Neuronal stem cell (in vitro differentiated cells): ENCODE results near the gene ZC3H7B.

Experiments
- DNase-seq: peaks from one replicate; pipeline ENCODE4 v3.0.0-alpha.2; 2013; ENCODE audit warnings: low spot score
- H2AFZ ChIP-seq: one replicate; pipeline ENCODE4 v1.6.1; 2013; ENCODE audit warnings: mild to moderate bottlenecking, low read length, inconsistent platforms
- H2AK5ac ChIP-seq: 2 replicates; pipeline ENCODE4 v1.6.1; 2013; ENCODE audit warnings: low read depth, mild to moderate bottlenecking, inconsistent platforms, low read length, moderate library complexity, mixed read lengths
- H2BK120ac ChIP-seq: 2 replicates; pipeline ENCODE4 v1.6.1; 2013; ENCODE audit warnings: low read depth, mild to moderate bottlenecking, inconsistent platforms, low read length, moderate library complexity, mixed read lengths
- H2BK12ac ChIP-seq: one replicate; pipeline ENCODE4 v1.6.1; 2013; ENCODE audit warnings: low read length, inconsistent platforms
- H2BK15ac ChIP-seq: 2 replicates; pipeline ENCODE4 v1.6.1; 2013; ENCODE audit warnings: mild to moderate bottlenecking, low read length, inconsistent platforms, mixed read lengths
- H2BK5ac ChIP-seq: one replicate; pipeline ENCODE4 v1.6.1; 2013; ENCODE audit warnings: inconsistent platforms, mild to moderate bottlenecking, low read length, moderate library complexity
- H3K14ac ChIP-seq: one replicate; pipeline ENCODE4 v1.6.1; 2013; ENCODE audit warnings: low read length, inconsistent platforms
- H3K18ac ChIP-seq: 2 replicates; pipeline ENCODE4 v1.6.1; 2013; ENCODE audit warnings: low read length, inconsistent platforms
- H3K23ac ChIP-seq: 2 replicates; pipeline ENCODE4 v1.6.1; 2013; ENCODE audit warnings: low read depth, mild to moderate bottlenecking, mixed read lengths, low read length, inconsistent platforms; ENCODE audit not compliant: poor library complexity
- H3K27ac ChIP-seq: replicated peaks from 3 replicates; pipeline ENCODE4 v1.5.1; 2013; ENCODE audit warnings: low read length, inconsistent platforms
- H3K27me3 ChIP-seq, 3 experiments: 2 replicates each; pipeline ENCODE4 v1.6.1; 2013; ENCODE audit warnings: low read length in 3 of 3, mild to moderate bottlenecking in 2 of 3, inconsistent platforms in 1 of 3, low read depth in 1 of 3, mixed read lengths in 1 of 3, moderate library complexity in 1 of 3; ENCODE audit not compliant: control insufficient read depth in 3 of 3, insufficient read depth in 3 of 3
- H3K36me3 ChIP-seq, 2 donors: replicated peaks in 1 of 2; 2 replicates each; pipeline ENCODE4 v1.6.1; 2013; ENCODE audit warnings: low read length in 2 of 2; ENCODE audit not compliant: control insufficient read depth in 2 of 2, insufficient read depth in 2 of 2
- H3K4ac ChIP-seq: 2 replicates; pipeline ENCODE4 v1.6.1; 2013; ENCODE audit warnings: inconsistent platforms, mild to moderate bottlenecking, low read length, moderate library complexity
- H3K4me1 ChIP-seq, 2 donors: 1 replicate in 1 of 2; 2 replicates in 1 of 2; pipeline ENCODE4 v1.6.1; 2013; ENCODE audit warnings: low read length in 2 of 2, low read depth in 1 of 2; ENCODE audit not compliant: control insufficient read depth in 2 of 2, insufficient read depth in 1 of 2
- H3K4me2 ChIP-seq: one replicate; pipeline ENCODE4 v1.6.1; 2013; ENCODE audit warnings: mild to moderate bottlenecking, low read length, inconsistent platforms; ENCODE audit not compliant: insufficient read depth, poor library complexity, severe bottlenecking
- H3K4me3 ChIP-seq, 2 donors: 2 replicates each; pipeline ENCODE4 v1.5.1; 2013; ENCODE audit warnings: low read length in 2 of 2, mild to moderate bottlenecking in 2 of 2, inconsistent platforms in 1 of 2, moderate library complexity in 1 of 2
- H3K79me1 ChIP-seq: one replicate; pipeline ENCODE4 v1.6.1; 2013; ENCODE audit warnings: low read depth, mild to moderate bottlenecking, inconsistent platforms, low read length, moderate library complexity
- H3K9ac ChIP-seq: one replicate; pipeline ENCODE4 v1.6.1; 2013; ENCODE audit warnings: mild to moderate bottlenecking, low read depth, low read length, inconsistent platforms; ENCODE audit not compliant: poor library complexity
- H3K9me3 ChIP-seq, 2 donors: replicated peaks in 1 of 2; 2 replicates each; pipeline versions ENCODE3 to v1.6.1; 2013; ENCODE audit warnings: low read length in 2 of 2, mild to moderate bottlenecking in 2 of 2, inconsistent platforms in 1 of 2, low read depth in 1 of 2, mixed read lengths in 1 of 2, moderate library complexity in 1 of 2; ENCODE audit not compliant: control insufficient read depth in 2 of 2, insufficient read depth in 1 of 2
- H4K8ac ChIP-seq: one replicate; pipeline ENCODE4 v1.6.1; 2013; ENCODE audit warnings: low read depth, mild to moderate bottlenecking, inconsistent platforms, low read length, moderate library complexity
- H4K91ac ChIP-seq: one replicate; pipeline ENCODE4 v1.6.1; 2013; ENCODE audit warnings: low read length, low read depth, mild to moderate bottlenecking, inconsistent platforms; ENCODE audit not compliant: poor library complexity
- WGBS, 2 donors: extraction: QIAGEN DNeasy Blood & Tissue Kit; methylation state at CpG; one replicate each; pipeline ENCODE4 v1.1.7; 2013; ENCODE audit warnings: missing lambda C conversion rate in 2 of 2, mixed read lengths in 1 of 2; ENCODE audit not compliant: insufficient read length in 2 of 2, insufficient replicate concordance in 1 of 2; ENCODE audit errors: extremely low coverage in 2 of 2; 5-methylcytosine and 5-hydroxymethylcytosine counted together

The ZC3H7B gene

DNA sequence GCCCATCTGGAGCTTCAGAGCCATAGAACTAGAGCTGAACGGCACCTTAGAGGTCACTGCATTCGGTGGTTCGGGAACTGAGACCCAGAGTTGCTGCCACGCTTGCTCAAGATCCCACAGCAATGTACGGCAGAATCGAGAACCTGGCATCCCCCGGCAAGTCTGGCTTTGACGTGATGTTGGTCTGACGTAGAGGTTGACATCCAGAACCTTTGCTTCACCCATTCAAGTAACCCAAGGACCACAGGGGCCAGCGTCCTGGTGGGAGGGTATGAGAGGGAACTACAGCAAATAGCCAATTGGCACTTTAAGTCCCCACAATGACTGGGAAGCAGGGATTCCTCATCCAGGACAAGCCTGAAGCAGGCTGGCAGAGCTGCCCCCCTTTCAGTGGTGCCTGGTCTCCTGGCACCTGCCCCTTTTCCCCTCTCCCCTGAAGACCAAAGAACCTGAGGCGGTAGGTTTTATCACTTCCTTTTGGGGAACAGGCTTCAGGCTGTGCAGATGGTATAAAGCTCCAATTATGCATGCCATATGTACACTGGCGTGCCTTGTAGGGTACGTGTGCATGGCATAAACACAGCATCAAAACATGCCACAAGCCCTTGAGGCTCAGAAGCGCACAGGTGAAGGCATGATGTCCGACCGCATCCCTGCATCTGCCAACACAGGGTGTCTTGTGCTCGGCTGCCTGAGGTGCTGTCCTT is 65.2 kb downstream of the ZC3H7B start:
- Histone ChIP-seq H3K9me3 (no peaks in the 10 kb centered on the region), H3K23ac (peak overlapping the region; percentile 3), H4K91ac (no peak overlapping the region), H3K18ac (peak overlapping the region; percentile 44), H3K4me1 (peaks cover 14 to 22% of the 10 kb centered on the region in 2 donors), H2BK120ac (no peak overlapping the region), H3K4me3 (no peak overlapping the region), H2AK5ac (peak overlapping the region; percentile 95), H3K9ac (peak overlapping the region; percentile 22), H2AFZ (no peak overlapping the region), H3K27ac (no peak overlapping the region), H4K8ac (no peak overlapping the region), H3K4ac (no peak overlapping the region), H2BK15ac (peak overlapping the region; percentile 74), H2BK5ac (peak overlapping the region; percentile 54), H3K36me3 (peaks cover 0 to under 1% of the 10 kb centered on the region in 2 donors), H3K27me3 (peaks cover 0 to 3% (median 0%) of the 10 kb centered on the region in 3 experiments), H3K14ac (peak overlapping the region; percentile 25), H3K4me2 (no peak overlapping the region), H3K79me1 (peaks cover 2% of the 10 kb centered on the region), H2BK12ac (peak overlapping the region; percentile 85)
- WGBS, 2 donors = no CpG with 5 or more reads among the region's 17 CpGs
- no peak for DNase-seq

DNA sequence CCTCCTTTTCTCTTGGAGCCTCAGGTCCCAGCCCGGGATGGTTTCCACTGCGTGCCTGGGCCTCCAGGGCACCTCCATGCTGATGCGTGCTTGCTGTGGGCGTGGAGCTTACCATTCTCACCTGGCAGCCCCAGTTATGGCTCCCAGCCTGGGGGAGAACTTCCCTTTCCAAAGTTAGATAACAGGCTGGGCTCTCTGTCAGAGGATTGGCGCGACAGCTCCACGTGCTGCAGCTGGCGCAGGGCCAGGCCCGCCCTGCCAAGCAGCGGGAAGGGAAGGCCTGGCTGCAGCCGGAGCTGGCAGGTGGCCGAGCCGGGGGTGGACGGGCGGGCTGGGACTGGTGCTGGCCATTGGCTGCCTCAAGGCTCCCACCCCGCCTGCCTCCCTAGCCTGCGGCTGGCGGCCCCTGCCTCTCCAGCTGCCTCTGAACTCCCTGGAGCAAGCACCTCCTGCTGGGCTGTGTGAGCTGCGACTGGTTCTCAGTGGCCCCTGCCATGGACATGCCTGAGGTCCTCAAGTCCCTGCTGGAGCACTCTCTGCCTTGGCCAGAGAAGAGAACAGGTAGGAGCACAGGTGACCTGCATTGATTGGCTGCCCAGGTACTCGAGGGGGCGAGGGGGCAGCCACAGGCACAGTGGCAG is 65.8 kb downstream of the ZC3H7B start:
- H2AK5ac ChIP-seq = peak overlapping the region; percentile 95
- H2BK120ac ChIP-seq = peak overlapping the region; percentile 24
- no peak for DNase-seq
- no peak overlapping the region for H3K4me3 ChIP-seq
- no peak overlapping the region for H3K4me2 ChIP-seq
- H3K27ac ChIP-seq = no peak overlapping the region
- H2AFZ ChIP-seq = peak overlapping the region; percentile 49
- H3K4ac ChIP-seq = peak overlapping the region; percentile 77
- WGBS, 2 donors = no CpG with 5 or more reads among the region's 21 CpGs
- no peaks in the 10 kb centered on the region for H3K79me1 ChIP-seq
- H3K18ac ChIP-seq = peak overlapping the region; percentile 44
- H3K36me3 ChIP-seq = no peaks in the 10 kb centered on the region
- H2BK5ac ChIP-seq = peak overlapping the region; percentile 54
- H3K4me1 ChIP-seq = peaks cover 14 to 22% of the 10 kb centered on the region in 2 donors
- peak overlapping the region; percentile 85 for H2BK12ac ChIP-seq
- H2BK15ac ChIP-seq = peak overlapping the region; percentile 74
- peak overlapping the region; percentile 25 for H3K14ac ChIP-seq
- peak overlapping the region; percentile 46 for H3K23ac ChIP-seq
- no peaks in the 10 kb centered on the region for H3K9me3 ChIP-seq
- no peak overlapping the region for H4K91ac ChIP-seq
- H3K9ac ChIP-seq = peak overlapping the region; percentile 22
- H3K27me3 ChIP-seq = peaks cover 0 to 3% (median 0%) of the 10 kb centered on the region in 3 experiments
- H4K8ac ChIP-seq = no peak overlapping the region

DNA sequence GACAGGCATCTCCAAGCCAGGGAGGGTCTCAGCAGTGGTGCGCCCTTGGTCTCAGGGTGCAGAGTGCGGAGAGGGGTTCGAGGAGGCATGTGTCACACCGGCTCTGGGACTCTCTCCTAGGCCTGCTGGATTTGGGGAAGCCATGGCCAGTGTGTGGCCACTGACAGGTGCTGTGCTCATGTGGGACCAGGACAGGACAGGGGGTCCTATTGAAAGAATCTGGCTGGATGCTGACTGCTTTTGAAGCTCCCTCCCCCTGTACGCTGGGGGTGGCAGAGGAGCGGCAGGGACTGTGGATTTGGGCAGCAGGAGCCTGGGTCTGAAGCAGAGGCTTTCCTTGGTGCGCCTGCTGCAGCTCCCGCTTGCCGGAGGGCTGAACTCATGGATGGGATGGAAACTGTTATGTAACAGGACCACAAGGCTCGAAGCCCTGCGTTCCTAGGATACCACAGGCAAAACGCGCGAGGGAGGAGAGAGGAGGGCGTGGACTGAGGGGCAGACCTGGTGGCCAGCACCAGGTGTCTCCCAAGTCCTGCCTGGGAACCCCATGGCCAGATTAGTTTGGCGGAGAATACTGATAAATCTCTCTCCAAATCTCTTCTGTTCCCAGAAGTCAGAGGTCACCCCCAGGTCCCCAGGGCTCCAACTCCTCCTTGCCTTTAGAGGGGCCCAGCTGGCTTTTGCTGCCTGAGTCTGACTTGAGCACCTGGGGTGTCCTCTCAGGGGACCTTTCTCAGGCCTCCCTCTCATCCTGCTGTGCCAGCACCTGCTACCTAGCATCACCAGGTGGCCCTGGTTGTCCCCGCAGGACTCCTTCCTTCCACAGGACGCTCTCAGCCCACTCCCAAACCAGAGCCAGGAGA is 66.6 kb downstream of the ZC3H7B start:
- Histone ChIP-seq H3K4me2 (no peak overlapping the region), H3K9ac (no peak overlapping the region), H3K9me3 (no peaks in the 10 kb centered on the region), H2AK5ac (peak overlapping the region; percentile 95), H2BK15ac (peak overlapping the region; percentile 74), H3K27me3 (peaks cover 0 to 3% (median 0%) of the 10 kb centered on the region in 3 experiments), H3K4ac (peak overlapping the region; percentile 77), H2AFZ (peak overlapping the region; percentile 49), H2BK120ac (peak overlapping the region; percentile 24), H3K23ac (peak overlapping the region; percentile 46), H3K79me1 (no peaks in the 10 kb centered on the region), H3K18ac (peak overlapping the region; percentile 80), H3K14ac (no peak overlapping the region), H3K4me1 (peaks cover 14 to 22% of the 10 kb centered on the region in 2 donors), H2BK12ac (peak overlapping the region; percentile 85), H3K4me3 (no peak overlapping the region), H4K91ac (no peak overlapping the region), H3K27ac (no peak overlapping the region), H4K8ac (no peak overlapping the region), H3K36me3 (no peaks in the 10 kb centered on the region), H2BK5ac (peak overlapping the region; percentile 1)
- DNase-seq = no peak
- no CpG with 5 or more reads among the region's 18 CpGs for WGBS, 2 donors
